Tibial nerve (tissue), 4 donors: ENCODE measurements around the gene SPATA31D4. TPM values are rescaled to one million over a fixed set of nuclear protein-coding genes. Genes with fewer than 3 reads are reported as not detected.
"Not testable (repeated sequence)": the region's sequence is repeated elsewhere in the genome, so short reads cannot be mapped to it uniquely, and the experiment has no call there.

Experiments used
- DNase-seq, 2 donors: peaks; one replicate each; pipeline ENCODE4 v3.0.0-alpha.2; 2019; ENCODE audit warnings: low spot score in 2 of 2
- H3K27ac ChIP-seq, 4 donors: fragments of 200-600 bp; sonication (generic) in 3 of 4; one replicate each; pipeline ENCODE4 v1.5.1; 2017 to 2019; ENCODE audit warnings: mild to moderate bottlenecking in 1 of 4
- H3K27me3 ChIP-seq, 2 donors: fragments of 200-600 bp; sonication (generic) in 1 of 2; one replicate each; pipeline versions ENCODE4 v1.5.1 to v1.6.0; 2017 to 2019
- H3K36me3 ChIP-seq, 3 donors: fragments of 200-600 bp; sonication (generic); one replicate each; pipeline ENCODE4 v1.5.1; 2018 to 2019
- H3K4me1 ChIP-seq, 4 donors: fragments of 200-600 bp; sonication (generic) in 3 of 4; one replicate each; pipeline ENCODE4 v1.5.1; 2017 to 2019
- H3K4me3 ChIP-seq, 4 donors: fragments of 200-600 bp; sonication (generic) in 3 of 4; one replicate each; pipeline ENCODE4 v1.5.1; 2017 to 2019; ENCODE audit warnings: mild to moderate bottlenecking in 1 of 4, moderate library complexity in 1 of 4
- H3K9me3 ChIP-seq, 4 donors: fragments of 200-600 bp; sonication (generic) in 3 of 4; one replicate each; pipeline ENCODE4 v1.5.1; 2017 to 2019
- EP300 ChIP-seq, 2 donors: sonication (generic); formaldehyde crosslinking; IDR thresholded peaks; one replicate each; pipeline ENCODE4 v1.6.1; 2017; ENCODE audit warnings: antibody characterized with exemption in 2 of 2, mild to moderate bottlenecking in 1 of 2
- POLR2A ChIP-seq, 2 donors: fragments of 450-650 bp; IDR thresholded peaks; one replicate each; pipeline ENCODE4 v1.6.1; 2017; ENCODE audit warnings: antibody characterized with exemption in 2 of 2, mild to moderate bottlenecking in 2 of 2, moderate library complexity in 2 of 2
- WGBS, 2 donors: methylation state at CpG; one replicate each; pipeline ENCODE4 v1.1.5; 2018; 5-methylcytosine and 5-hydroxymethylcytosine counted together
- total RNA-seq, 4 donors: library from RNA; depleted of rRNA; stranded (reverse); fragments of >200 nt; gene quantifications; one replicate each; pipeline ENCODE4 v1.1.0, GENCODE V29; 2016
- TF ChIP-seq, protein P1 (sequence below), 5 experiments: fragments of 200-600 bp in 3 of 5; fragments of 450-650 bp in 2 of 5; sonication (generic) in 3 of 5; IDR thresholded peaks; one replicate each; pipeline ENCODE4 v1.5.1; 2016 to 2019; ENCODE audit warnings: antibody characterized with exemption in 5 of 5, mild to moderate bottlenecking in 3 of 5, moderate library complexity in 2 of 5

Gene SPATA31D4
- total RNA-seq, 4 donors from 2014 or later = not detected

DNA sequence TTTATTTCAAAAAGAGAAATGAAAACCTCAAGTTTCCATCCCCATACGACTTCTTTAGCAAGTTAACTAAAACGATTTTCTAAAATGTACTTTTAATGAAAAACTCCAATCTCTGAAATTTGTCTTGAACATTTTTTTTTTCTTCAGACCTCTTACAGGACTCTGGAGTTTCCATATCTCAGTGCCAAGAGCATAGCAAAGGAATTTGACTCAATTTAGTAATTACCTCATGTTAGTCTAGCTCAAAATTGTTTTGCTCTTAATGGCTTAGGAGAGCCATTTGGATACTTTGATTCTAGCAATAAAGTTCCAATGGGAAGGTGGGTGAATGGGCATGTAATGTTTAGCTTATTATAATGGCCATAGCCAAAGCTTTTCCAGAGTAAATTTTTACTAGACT is 26.0 kb upstream of the SPATA31D4 start:
- no peak overlapping the region for H3K27ac ChIP-seq
- no peaks in the 10 kb centered on the region for H3K4me1 ChIP-seq
- H3K9me3 ChIP-seq = no peaks in the 10 kb centered on the region
- DNase-seq = no peak
- no peak overlapping the region for H3K4me3 ChIP-seq
- 61 to 65% methylated on average over 2 of the region's 2 CpGs for WGBS, 2 donors
- H3K36me3 ChIP-seq = no peaks in the 10 kb centered on the region
- no peak for TF ChIP-seq POLR2A (IDR thresholded peaks at IDR 0.05)
- no peak for TF ChIP-seq EP300 (IDR thresholded peaks at IDR 0.05)
- TF ChIP-seq, protein P1, sequence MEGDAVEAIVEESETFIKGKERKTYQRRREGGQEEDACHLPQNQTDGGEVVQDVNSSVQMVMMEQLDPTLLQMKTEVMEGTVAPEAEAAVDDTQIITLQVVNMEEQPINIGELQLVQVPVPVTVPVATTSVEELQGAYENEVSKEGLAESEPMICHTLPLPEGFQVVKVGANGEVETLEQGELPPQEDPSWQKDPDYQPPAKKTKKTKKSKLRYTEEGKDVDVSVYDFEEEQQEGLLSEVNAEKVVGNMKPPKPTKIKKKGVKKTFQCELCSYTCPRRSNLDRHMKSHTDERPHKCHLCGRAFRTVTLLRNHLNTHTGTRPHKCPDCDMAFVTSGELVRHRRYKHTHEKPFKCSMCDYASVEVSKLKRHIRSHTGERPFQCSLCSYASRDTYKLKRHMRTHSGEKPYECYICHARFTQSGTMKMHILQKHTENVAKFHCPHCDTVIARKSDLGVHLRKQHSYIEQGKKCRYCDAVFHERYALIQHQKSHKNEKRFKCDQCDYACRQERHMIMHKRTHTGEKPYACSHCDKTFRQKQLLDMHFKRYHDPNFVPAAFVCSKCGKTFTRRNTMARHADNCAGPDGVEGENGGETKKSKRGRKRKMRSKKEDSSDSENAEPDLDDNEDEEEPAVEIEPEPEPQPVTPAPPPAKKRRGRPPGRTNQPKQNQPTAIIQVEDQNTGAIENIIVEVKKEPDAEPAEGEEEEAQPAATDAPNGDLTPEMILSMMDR (IDR thresholded peaks at IDR 0.05) = no peak
- H3K27me3 ChIP-seq = no peaks in the 10 kb centered on the region

DNA sequence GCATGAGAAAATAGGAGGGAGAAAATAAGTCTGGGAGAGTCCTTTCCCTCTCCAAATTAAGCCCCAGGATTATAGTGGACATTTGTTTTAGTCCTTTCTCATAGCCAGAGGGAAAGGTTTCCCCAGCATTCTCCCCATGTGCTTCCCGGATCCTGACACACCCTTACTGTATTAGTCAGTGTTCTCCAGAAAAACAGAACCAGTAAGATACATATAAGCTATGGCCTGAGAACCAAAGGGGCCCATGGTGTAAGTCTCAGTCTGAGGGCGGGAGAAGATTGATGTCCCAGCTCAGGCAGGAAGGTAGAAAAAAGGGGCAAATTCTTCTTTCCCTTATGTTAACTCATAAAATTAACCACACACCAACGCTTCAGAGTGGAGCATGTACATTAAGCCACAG is 25.6 kb upstream of the SPATA31D4 start:
- no peaks in the 10 kb centered on the region for H3K4me1 ChIP-seq
- TF ChIP-seq EP300 (IDR thresholded peaks at IDR 0.05) (no peak), POLR2A (IDR thresholded peaks at IDR 0.05) (no peak)
- TF ChIP-seq, protein P1 (IDR thresholded peaks at IDR 0.05) = no peak
- H3K27me3 ChIP-seq = no peaks in the 10 kb centered on the region
- no peak overlapping the region for H3K27ac ChIP-seq
- H3K4me3 ChIP-seq = no peak overlapping the region
- DNase-seq = no peak
- no peaks in the 10 kb centered on the region for H3K36me3 ChIP-seq
- WGBS, 2 donors = 70 to 88% methylated on average over 3 of the region's 3 CpGs
- H3K9me3 ChIP-seq = no peaks in the 10 kb centered on the region

DNA sequence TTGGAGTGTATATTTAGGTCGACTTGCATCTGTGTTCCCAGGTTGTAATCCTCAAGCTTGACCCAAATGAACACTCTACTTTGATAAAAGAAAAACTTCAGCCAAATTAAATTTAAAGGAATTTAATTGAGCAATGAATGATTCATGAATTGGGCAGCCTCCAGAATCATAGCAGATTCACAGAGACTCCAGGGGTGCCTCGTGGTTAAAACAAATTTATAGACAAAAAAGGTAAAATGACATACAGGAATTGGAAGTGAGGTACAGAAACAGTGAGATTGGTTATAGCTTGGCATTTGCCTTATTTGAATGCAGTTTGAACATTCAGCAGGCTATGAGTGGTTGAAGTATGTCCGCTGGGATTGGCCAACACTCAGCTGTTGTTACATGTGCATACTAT is 21.6 kb upstream of the SPATA31D4 start:
- no peak overlapping the region for H3K27ac ChIP-seq
- WGBS, 2 donors = 72 to 79% methylated on average over 3 of the region's 3 CpGs
- TF ChIP-seq POLR2A (IDR thresholded peaks at IDR 0.05) (no peak), EP300 (IDR thresholded peaks at IDR 0.05) (no peak)
- TF ChIP-seq, protein P1 (IDR thresholded peaks at IDR 0.05) = no peak

DNA sequence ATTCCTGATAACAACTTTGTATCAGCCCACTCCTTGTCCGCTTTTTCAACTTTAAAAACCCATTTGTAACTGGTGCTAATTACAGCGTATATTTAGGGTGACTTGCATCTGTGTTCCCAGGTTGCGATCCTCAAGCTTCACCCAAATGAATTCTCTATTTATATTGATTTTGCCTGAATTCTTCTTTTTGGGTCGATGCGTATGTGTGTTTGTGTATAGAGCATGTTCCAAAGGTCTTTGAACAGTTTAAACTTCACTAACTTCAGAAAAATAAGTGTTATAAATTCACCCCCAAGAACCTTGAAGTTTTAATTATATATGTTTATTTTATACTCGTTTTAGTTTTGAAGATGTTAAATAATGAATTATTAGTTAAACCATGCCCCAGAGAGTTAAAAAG is 16.1 kb upstream of the SPATA31D4 start:
- Histone ChIP-seq H3K27me3 (no peaks in the 10 kb centered on the region), H3K9me3 (no peaks in the 10 kb centered on the region), H3K4me1 (no peaks in the 10 kb centered on the region), H3K27ac (no peak overlapping the region), H3K36me3 (no peaks in the 10 kb centered on the region), H3K4me3 (no peak overlapping the region)
- 92 to 95% methylated on average over 6 of the region's 6 CpGs for WGBS, 2 donors
- TF ChIP-seq, protein P1 (IDR thresholded peaks at IDR 0.05) = no peak
- no peak for TF ChIP-seq POLR2A (IDR thresholded peaks at IDR 0.05)
- no peak for TF ChIP-seq EP300 (IDR thresholded peaks at IDR 0.05)
- DNase-seq = no peak

More for the DNA sequence above, 21.6 kb upstream of the SPATA31D4 start:
- no peak overlapping the region for H3K4me3 ChIP-seq
- H3K36me3 ChIP-seq = no peaks in the 10 kb centered on the region
- no peak for DNase-seq
- no peaks in the 10 kb centered on the region for H3K4me1 ChIP-seq
- H3K9me3 ChIP-seq = no peaks in the 10 kb centered on the region
- H3K27me3 ChIP-seq = no peaks in the 10 kb centered on the region

DNA sequence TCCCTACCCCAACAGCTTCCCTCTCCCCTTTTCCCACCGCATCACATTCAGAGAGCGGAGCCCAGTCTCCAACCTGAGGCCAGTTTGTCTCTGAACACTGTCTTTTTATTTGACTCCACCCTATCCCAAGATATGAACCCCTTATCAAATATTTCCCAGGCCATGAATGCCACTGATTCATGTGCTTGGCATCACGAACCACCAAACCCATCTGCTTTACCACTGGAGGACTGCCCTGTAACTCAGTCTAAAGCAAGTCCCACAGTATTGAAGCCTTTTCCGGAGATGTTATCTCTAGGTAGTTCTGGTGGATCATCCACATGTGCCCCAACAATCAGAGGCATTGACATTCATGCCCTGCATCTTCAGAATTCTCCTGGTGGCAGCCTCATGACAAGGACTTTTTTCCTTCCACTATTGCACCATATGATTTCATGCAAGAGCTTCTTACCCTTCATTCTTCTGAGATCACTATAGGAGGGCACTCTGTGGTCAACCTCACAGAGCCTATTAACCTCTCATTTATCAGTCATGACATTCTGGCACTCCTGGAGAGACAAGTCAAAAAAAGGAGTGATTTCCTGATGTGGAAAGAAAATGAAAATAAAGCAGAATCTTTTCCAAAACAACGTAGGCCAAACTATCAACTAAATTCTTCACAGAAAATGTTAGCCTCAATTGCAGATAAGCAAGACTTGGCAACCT is 12.3 kb upstream of the SPATA31D4 start:
- H3K4me3 ChIP-seq = no peak overlapping the region
- no peaks in the 10 kb centered on the region for H3K9me3 ChIP-seq
- H3K4me1 ChIP-seq = no peaks in the 10 kb centered on the region
- H3K27ac ChIP-seq = no peak overlapping the region
- no peaks in the 10 kb centered on the region for H3K36me3 ChIP-seq
- DNase-seq = no peak
- TF ChIP-seq, protein P1 (IDR thresholded peaks at IDR 0.05) = no peak
- no peak for TF ChIP-seq POLR2A (IDR thresholded peaks at IDR 0.05)
- TF ChIP-seq EP300 (IDR thresholded peaks at IDR 0.05) = no peak
- H3K27me3 ChIP-seq = no peaks in the 10 kb centered on the region
- 91 to 95% methylated on average over 5 of the region's 5 CpGs for WGBS, 2 donors

DNA sequence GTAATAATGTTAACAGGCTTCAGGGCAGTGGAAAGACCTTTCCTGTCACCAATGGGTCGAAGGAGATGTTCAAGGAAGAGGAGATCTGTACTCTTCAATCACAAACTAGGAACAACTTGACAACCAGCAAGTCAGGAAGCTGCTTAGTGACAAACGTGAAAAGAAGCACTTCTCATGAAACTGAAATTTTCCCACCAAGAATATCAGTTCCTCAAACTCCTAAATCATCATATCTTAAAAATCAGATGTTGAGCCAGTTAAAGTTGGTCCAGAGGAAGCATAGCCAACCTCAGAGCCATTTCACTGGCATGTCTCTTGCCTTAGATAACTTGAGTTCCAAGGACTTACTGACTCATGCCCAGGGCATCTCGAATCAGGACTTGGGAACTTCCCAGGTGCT is 9.7 kb upstream of the SPATA31D4 start:
- not testable (repeated sequence) for H3K36me3 ChIP-seq, H3K27ac ChIP-seq, H3K27me3 ChIP-seq, H3K9me3 ChIP-seq, H3K4me1 ChIP-seq, H3K4me3 ChIP-seq, DNase-seq
- 78 to 80% methylated on average over 1 of the region's 3 CpGs for WGBS, 2 donors

DNA sequence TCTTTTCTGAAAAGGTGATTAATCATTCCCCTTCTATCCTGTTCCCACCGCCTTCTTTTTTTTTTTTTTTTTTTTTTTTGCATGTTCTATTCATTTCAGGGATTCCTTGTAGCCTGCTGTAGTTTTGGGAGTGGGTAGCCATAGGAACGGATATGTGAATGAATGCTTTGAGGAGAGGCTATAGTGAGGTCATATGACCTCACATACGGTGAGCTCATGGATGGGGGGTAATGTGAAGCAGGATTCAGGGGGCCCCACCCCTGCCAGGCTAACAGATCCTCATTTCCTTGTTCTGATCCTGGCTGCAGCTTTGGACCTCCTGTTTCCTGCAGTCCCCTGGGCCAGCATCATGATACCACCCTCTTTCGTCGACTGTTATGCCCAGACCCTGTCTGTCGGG is 1.9 kb downstream of the SPATA31D4 start:
- no CpG with 5 or more reads among the region's 6 CpGs for WGBS, 2 donors
- H3K4me1 ChIP-seq, H3K4me3 ChIP-seq, H3K9me3 ChIP-seq, H3K27ac ChIP-seq, H3K27me3 ChIP-seq, H3K36me3 ChIP-seq, DNase-seq: not testable (repeated sequence)

DNA sequence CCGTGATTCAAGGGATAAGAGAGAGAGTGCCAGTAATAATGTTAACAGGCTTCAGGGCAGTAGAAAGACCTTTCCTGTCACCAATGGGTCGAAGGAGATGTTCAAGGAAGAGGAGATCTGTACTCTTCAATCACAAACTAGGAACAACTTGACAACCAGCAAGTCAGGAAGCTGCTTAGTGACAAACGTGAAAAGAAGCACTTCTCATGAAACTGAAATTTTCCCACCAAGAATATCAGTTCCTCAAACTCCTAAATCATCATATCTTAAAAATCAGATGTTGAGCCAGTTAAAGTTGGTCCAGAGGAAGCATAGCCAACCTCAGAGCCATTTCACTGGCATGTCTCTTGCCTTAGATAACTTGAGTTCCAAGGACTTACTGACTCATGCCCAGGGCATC is 5.3 kb downstream of the SPATA31D4 start:
- not testable (repeated sequence) for H3K36me3 ChIP-seq, H3K27ac ChIP-seq, DNase-seq, H3K27me3 ChIP-seq, H3K4me3 ChIP-seq, H3K4me1 ChIP-seq, H3K9me3 ChIP-seq
- WGBS, 2 donors = no CpG with 5 or more reads among the region's 3 CpGs
